Gastroesophageal sphincter (tissue), 4 donors: ENCODE data around the gene EMILIN1. TPM values are rescaled to one million over a fixed set of nuclear protein-coding genes. Genes with fewer than 3 reads are reported as not detected.
"Not testable (repeated sequence)": the region's sequence is repeated elsewhere in the genome, so short reads cannot be mapped to it uniquely, and the experiment has no call there.

ENCODE experiments used
- ATAC-seq: fragments of 150-250 bp; one replicate; pipeline ENCODE4 v1.9.1; 2016; ENCODE audit warnings: mild to moderate bottlenecking, moderate library complexity
- H3K27ac ChIP-seq, 4 donors: fragments of 200-600 bp; sonication (generic) in 3 of 4; 1 replicate in 3 of 4; 2 replicates in 1 of 4; pipeline ENCODE4 v1.5.1; 2016 to 2019
- H3K27me3 ChIP-seq: fragments of 200-600 bp; sonication (generic); one replicate; pipeline ENCODE4 v1.5.1; 2019
- H3K36me3 ChIP-seq, 2 donors: fragments of 200-600 bp; sonication (generic); one replicate each; pipeline ENCODE4 v1.5.1; 2019; ENCODE audit warnings: control low read depth in 1 of 2
- H3K4me1 ChIP-seq, 3 donors: fragments of 200-600 bp; sonication (generic); 1 replicate in 2 of 3; 2 replicates in 1 of 3; pipeline ENCODE4 v1.5.1; 2016 to 2019; ENCODE audit warnings: control low read depth in 2 of 3
- H3K4me3 ChIP-seq, 2 donors: fragments of 200-600 bp; sonication (generic); one replicate each; pipeline ENCODE4 v1.5.1; 2019; ENCODE audit warnings: mild to moderate bottlenecking in 1 of 2, moderate library complexity in 1 of 2
- H3K9me3 ChIP-seq, 3 donors: fragments of 200-600 bp; sonication (generic); one replicate each; pipeline ENCODE4 v1.5.1; 2017 to 2019; ENCODE audit warnings: control low read depth in 2 of 3
- CTCF ChIP-seq, 4 experiments: fragments of 200-600 bp in 2 of 4; fragments of 450-650 bp in 2 of 4; sonication (generic) in 1 of 4; IDR thresholded peaks; one replicate each; pipeline ENCODE4 v1.5.1; 2017 to 2019; ENCODE audit warnings: antibody characterized with exemption in 4 of 4, mild to moderate bottlenecking in 2 of 4, moderate library complexity in 2 of 4
- EP300 ChIP-seq: sonication (generic); formaldehyde crosslinking; IDR thresholded peaks from one replicate; pipeline ENCODE4 v1.6.1; 2017; ENCODE audit warnings: antibody characterized with exemption, mild to moderate bottlenecking
- POLR2A ChIP-seq, 2 donors: fragments of 450-650 bp; IDR thresholded peaks; one replicate each; pipeline ENCODE4 v1.6.1; 2017; ENCODE audit warnings: antibody characterized with exemption in 2 of 2, mild to moderate bottlenecking in 2 of 2, moderate library complexity in 1 of 2
- POLR2AphosphoS5 ChIP-seq: sonication (generic); formaldehyde crosslinking; IDR thresholded peaks from one replicate; pipeline ENCODE4 v1.6.1; 2017; ENCODE audit warnings: antibody characterized with exemption
- WGBS, 2 donors: methylation state at CpG; one replicate each; pipeline ENCODE4 v1.1.5; 2018; ENCODE audit warnings: low coverage in 1 of 2; 5-methylcytosine and 5-hydroxymethylcytosine counted together
- total RNA-seq, 4 donors: library from RNA; depleted of rRNA; stranded (reverse); fragments of >200 nt; gene quantifications; one replicate each; pipeline ENCODE4 v1.1.0, GENCODE V29; 2016

EMILIN1 gene
- total RNA-seq, 4 donors from 2014 or later, result 94.1 to 257 (median 174) TPM

- Histone ChIP-seq H3K9me3 (no peaks in the 10 kb centered on the region), H3K27me3 (peaks cover 40% of the 10 kb centered on the region), H3K36me3 (no peaks in the 10 kb centered on the region), H3K4me1 (peaks cover 0 to 17% (median 5%) of the 10 kb centered on the region in 3 donors), H3K27ac (no peak overlapping the region), H3K4me3 (peak overlapping the region in 1 of 2 donors; percentile 50)
- WGBS, 2 donors, result 21 to 80% methylated on average over 2 to 3 of the region's 14 CpGs
- ATAC-seq, result no peak
- TF ChIP-seq EP300 (no peak), CTCF (IDR thresholded peaks at IDR 0.05) (no peak), POLR2AphosphoS5 (no peak), POLR2A (IDR thresholded peaks at IDR 0.05) (no peak)
Observed at GRCh38 chr2:27117995-27118524, 39.6 kb downstream of the EMILIN1 start.

GRCh38 chr2:27118525-27119329 lies 40.3 kb downstream of the EMILIN1 start, which contains the start of gene CGREF1:
Gene CGREF1 (minus strand): TSS chr2:27119128. CDS start chr2:27104366, 14,762 bp downstream.
- WGBS, 2 donors, result 26% methylated on average over 6 of the region's 84 CpGs; no CpG with 5 or more reads in 1 of the 2 donors
- Histone ChIP-seq H3K27ac (no peak within 1 kb of the TSS), H3K27me3 (peaks cover 40% of the 10 kb centered on the region), H3K9me3 (no peaks in the 10 kb centered on the region), H3K4me1 (peaks cover 0 to 24% (median 5%) of the 10 kb centered on the region in 3 donors), H3K36me3 (no peaks in the 10 kb centered on the region), H3K4me3 (peak within 1 kb of the TSS in 1 of 2 donors; percentile 50)
- ATAC-seq, result peak; percentile 35
- TF ChIP-seq POLR2A (IDR thresholded peaks at IDR 0.05) (no peak), EP300 (no peak), CTCF (IDR thresholded peaks at IDR 0.05) (no peak), POLR2AphosphoS5 (no peak)

- not testable (repeated sequence) for ATAC-seq
- WGBS, 2 donors, result 73% methylated on average over 7 of the region's 8 CpGs; no CpG with 5 or more reads in 1 of the 2 donors
- H3K4me3 ChIP-seq, result peak overlapping the region in 1 of 2 donors; percentile 50
Observed at GRCh38 chr2:27119330-27119670, 40.9 kb downstream of the EMILIN1 start.

GRCh38 chr2:27121906-27122305 lies 43.5 kb downstream of the EMILIN1 start:
- no peak overlapping the region for H3K27ac ChIP-seq
- ATAC-seq, result no peak
- H3K36me3 ChIP-seq, result no peaks in the 10 kb centered on the region
- WGBS, 2 donors, result 88 to 100% methylated on average over 1 to 2 of the region's 2 CpGs
- H3K27me3 ChIP-seq, result peaks cover 29% of the 10 kb centered on the region
- TF ChIP-seq POLR2A (IDR thresholded peaks at IDR 0.05), result no peak
- no peak for TF ChIP-seq CTCF (IDR thresholded peaks at IDR 0.05)
- TF ChIP-seq POLR2AphosphoS5, result no peak
- no peak for TF ChIP-seq EP300
- H3K9me3 ChIP-seq, result no peaks in the 10 kb centered on the region
- peaks cover 0 to 28% (median 5%) of the 10 kb centered on the region in 3 donors for H3K4me1 ChIP-seq
- H3K4me3 ChIP-seq, result no peak overlapping the region

More at GRCh38 chr2:27119330-27119670, 40.9 kb downstream of the EMILIN1 start:
- peaks cover 40% of the 10 kb centered on the region for H3K27me3 ChIP-seq
- not testable (repeated sequence) for H3K36me3 ChIP-seq, H3K27ac ChIP-seq, H3K9me3 ChIP-seq
- H3K4me1 ChIP-seq, result peaks cover 0 to 28% (median 5%) of the 10 kb centered on the region in 3 donors

GRCh38 chr2:27122791-27123190 lies 44.4 kb downstream of the EMILIN1 start:
- no peak overlapping the region for H3K27ac ChIP-seq

More at GRCh38 chr2:27122791-27123190, 44.4 kb downstream of the EMILIN1 start:
- H3K4me3 ChIP-seq, result peak overlapping the region in 1 of 2 donors; percentile 69
- TF ChIP-seq CTCF (IDR thresholded peaks at IDR 0.05) (no peak), EP300 (no peak), POLR2A (IDR thresholded peaks at IDR 0.05) (no peak), POLR2AphosphoS5 (no peak)
- 82 to 91% methylated on average over 4 of the region's 7 CpGs for WGBS, 2 donors
- no peak for ATAC-seq
- H3K27me3 ChIP-seq, result peaks cover 20% of the 10 kb centered on the region
- H3K4me1 ChIP-seq, result peaks cover 0 to 28% (median 5%) of the 10 kb centered on the region in 3 donors
- H3K36me3 ChIP-seq, result no peaks in the 10 kb centered on the region
- H3K9me3 ChIP-seq, result no peaks in the 10 kb centered on the region
